ENCODE measurements around the gene IL17REL.
"Not testable (repeated sequence)": the region's sequence is repeated elsewhere in the genome, so short reads cannot be mapped to it uniquely, and the experiment has no call there.

The IL17REL gene

GRCh38 chr22:50001388-50002231 is 11.0 kb downstream of the IL17REL start:
- DNase-seq, result peak; percentile 91

- no peak for DNase-seq
Measured at GRCh38 chr22:50000587-50001387, 11.8 kb downstream of the IL17REL start.

GRCh38 chr22:49999946-50000586 is 12.5 kb downstream of the IL17REL start:
- no peak for DNase-seq

GRCh38 chr22:49999063-49999945 is 13.3 kb downstream of the IL17REL start:
- peak; percentile 49 for DNase-seq

GRCh38 chr22:49998718-49999062 is 13.9 kb downstream of the IL17REL start:
- DNase-seq, result no peak

- no peak for DNase-seq
Measured at GRCh38 chr22:49997932-49998717, 14.4 kb downstream of the IL17REL start.

GRCh38 chr22:49997251-49997599 is 15.3 kb downstream of the IL17REL start:
- DNase-seq, result no peak

- DNase-seq, result no peak
Measured at GRCh38 chr22:49996518-49997250, 15.9 kb downstream of the IL17REL start.

- DNase-seq, result no peak
Measured at GRCh38 chr22:49996119-49996517, 16.4 kb downstream of the IL17REL start.

GRCh38 chr22:49995361-49996118 is 17.0 kb downstream of the IL17REL start:
- DNase-seq, result no peak

- no peak for DNase-seq
Measured at GRCh38 chr22:49995041-49995360, 17.6 kb downstream of the IL17REL start.

GRCh38 chr22:49994361-49995040 is 18.1 kb downstream of the IL17REL start:
- DNase-seq, result no peak

- DNase-seq, result no peak
Measured at GRCh38 chr22:49993649-49994360, 18.8 kb downstream of the IL17REL start.

- peak; percentile 73 for DNase-seq
Measured at GRCh38 chr22:49992921-49993648, 19.5 kb downstream of the IL17REL start.

- no peak for DNase-seq
Measured at GRCh38 chr22:49991907-49992533, 20.5 kb downstream of the IL17REL start.

- DNase-seq, result no peak
Measured at GRCh38 chr22:49991167-49991566, 21.4 kb downstream of the IL17REL start.

- not testable (repeated sequence) for DNase-seq
Measured at GRCh38 chr22:49989826-49990225, 22.7 kb downstream of the IL17REL start.

- DNase-seq, result no peak
Measured at GRCh38 chr22:49986325-49986724, 26.2 kb downstream of the IL17REL start.

All from hematopoietic multipotent progenitor cell treated with erythropoietin and hydrocortisone succinate and interleukin-3 and kit ligand, for 8 days (in vitro differentiated cells).